Erythroblast (primary cell): ENCODE measurements around the gene MAGEF1.

Source experiments
- GATA1 ChIP-seq: IDR thresholded peaks from 2 replicates; pipeline ENCODE4 v1.6.1; 2011; ENCODE audit warnings: low read depth, mild to moderate bottlenecking, control low read depth, low read length, moderate library complexity
- POLR2A ChIP-seq: IDR thresholded peaks from 2 replicates; pipeline ENCODE4 v1.6.1; 2011; ENCODE audit warnings: mild to moderate bottlenecking, low read length

- no peak for TF ChIP-seq POLR2A
- no peak for TF ChIP-seq GATA1
These were observed 31.4 kb upstream of the MAGEF1 start for GRCh38 chr3:184743248-184743647.
